ENCODE results near the gene H2BK1.

The H2BK1 gene

GRCh38 chr7:151232917-151233701 is 22.8 kb upstream of the H2BK1 start:
- DNase-seq (ENCODE audit: low read depth in 2 of 2, low spot score in 1 of 2): peak in 1 of 2 donors; percentile 52

- peak; percentile 76 to 85 for DNase-seq (ENCODE audit: low read depth in 2 of 2, low spot score in 1 of 2)
Observed at GRCh38 chr7:151232091-151232916, 22.0 kb upstream of the H2BK1 start, which contains the start of gene CHPF2. CHPF2 (plus strand) TSS chr7:151232483; CDS start chr7:151234012, 1,529 bp downstream.

GRCh38 chr7:151231080-151231479 is 20.8 kb upstream of the H2BK1 start:
- no peak for DNase-seq (ENCODE audit: low read depth in 2 of 2, low spot score in 1 of 2)

GRCh38 chr7:151229249-151229648 is 19.0 kb upstream of the H2BK1 start:
- DNase-seq (ENCODE audit: low read depth in 2 of 2, low spot score in 1 of 2): no peak

- no peak for DNase-seq (ENCODE audit: low read depth in 2 of 2, low spot score in 1 of 2)
Observed at GRCh38 chr7:151228024-151228866, 18.0 kb upstream of the H2BK1 start.

GRCh38 chr7:151226875-151227782 is 16.8 kb upstream of the H2BK1 start, which contains the start of gene ABCF2:
ABCF2 (minus strand) TSS chr7:151227205; CDS start chr7:151226458, 747 bp downstream.
- DNase-seq (ENCODE audit: low read depth in 2 of 2, low spot score in 1 of 2): peak; percentile 96 to 97

- no peak for DNase-seq (ENCODE audit: low read depth in 2 of 2, low spot score in 1 of 2)
Observed at GRCh38 chr7:151226560-151226874, 16.2 kb upstream of the H2BK1 start.

- DNase-seq (ENCODE audit: low read depth in 2 of 2, low spot score in 1 of 2): no peak
Observed at GRCh38 chr7:151225948-151226510, 15.7 kb upstream of the H2BK1 start.

- DNase-seq (ENCODE audit: low read depth in 2 of 2, low spot score in 1 of 2): no peak
Observed at GRCh38 chr7:151223728-151224127, 13.4 kb upstream of the H2BK1 start.

- no peak for DNase-seq (ENCODE audit: low read depth in 2 of 2, low spot score in 1 of 2)
Observed at GRCh38 chr7:151218170-151218569, 7.9 kb upstream of the H2BK1 start.

GRCh38 chr7:151215396-151215795 is 5.1 kb upstream of the H2BK1 start:
- no peak for DNase-seq (ENCODE audit: low read depth in 2 of 2, low spot score in 1 of 2)

- DNase-seq (ENCODE audit: low read depth in 2 of 2, low spot score in 1 of 2): no peak
Observed at GRCh38 chr7:151213826-151214225, 3.5 kb upstream of the H2BK1 start.

GRCh38 chr7:151212626-151213025 is 2.3 kb upstream of the H2BK1 start:
- DNase-seq (ENCODE audit: low read depth in 2 of 2, low spot score in 1 of 2): no peak

- no peak for DNase-seq (ENCODE audit: low read depth in 2 of 2, low spot score in 1 of 2)
Observed at GRCh38 chr7:151211155-151211772, 976 bp upstream of the H2BK1 start.

GRCh38 chr7:151209588-151209987 is 700 bp downstream of the H2BK1 start:
- no peak for DNase-seq (ENCODE audit: low read depth in 2 of 2, low spot score in 1 of 2)

GRCh38 chr7:151208253-151208862 is 1.9 kb downstream of the H2BK1 start:
- no peak for DNase-seq (ENCODE audit: low read depth in 2 of 2, low spot score in 1 of 2)

GRCh38 chr7:151207804-151208203 is 2.5 kb downstream of the H2BK1 start:
- DNase-seq (ENCODE audit: low read depth in 2 of 2, low spot score in 1 of 2): no peak

- DNase-seq (ENCODE audit: low read depth in 2 of 2, low spot score in 1 of 2): no peak
Observed at GRCh38 chr7:151207315-151207714, 3.0 kb downstream of the H2BK1 start.

- no peak for DNase-seq (ENCODE audit: low read depth in 2 of 2, low spot score in 1 of 2)
Observed at GRCh38 chr7:151206914-151207313, 3.4 kb downstream of the H2BK1 start.
